HL-60 (cell line): ENCODE data around the gene PRKAR1B.

ENCODE experiments used
- DNase-seq, 2 experiments: peaks; one replicate each; pipeline ENCODE4 v3.0.0-alpha.2; 2010 to 2020; ENCODE audit warnings: low read depth in 1 of 2, low spot score in 1 of 2
- H3K27ac ChIP-seq: fragments of 250-450 bp; sonication (Bioruptor Pico); replicated peaks from 2 replicates; pipeline ENCODE4 v1.5.1; 2020; ENCODE audit warnings: mild to moderate bottlenecking, moderate library complexity
- H3K27me3 ChIP-seq: fragments of 250-450 bp; sonication (Bioruptor Pico); 2 replicates; pipeline ENCODE4 v1.5.1; 2021; ENCODE audit warnings: mild to moderate bottlenecking, moderate library complexity; ENCODE audit not compliant: insufficient read depth, poor library complexity, severe bottlenecking
- H3K4me3 ChIP-seq: replicated peaks from 2 replicates; pipeline ENCODE4 v1.5.1; 2011; ENCODE audit warnings: mild to moderate bottlenecking, control low read depth, low read length; ENCODE audit not compliant: insufficient read depth
- GABPA ChIP-seq: IDR thresholded peaks from 2 replicates; pipeline ENCODE4 v1.6.1; 2012; ENCODE audit warnings: low read depth
- POLR2AphosphoS5 ChIP-seq: IDR thresholded peaks from 2 replicates; pipeline ENCODE4 v1.6.1; 2012; ENCODE audit warnings: low read depth
- SPI1 ChIP-seq: IDR thresholded peaks from 2 replicates; pipeline ENCODE4 v1.6.1; 2012; ENCODE audit warnings: low read depth, mild to moderate bottlenecking, borderline replicate concordance
- TF ChIP-seq, protein P1 (sequence below): IDR thresholded peaks from one replicate; pipeline ENCODE4 v1.5.1; 2011; ENCODE audit warnings: low read length, control low read depth, inconsistent platforms; ENCODE audit not compliant: insufficient read depth
- TF ChIP-seq, protein P2 (sequence below): IDR thresholded peaks from 2 replicates; pipeline ENCODE4 v1.6.1; 2012; ENCODE audit warnings: low read depth; ENCODE audit not compliant: insufficient replicate concordance

PRKAR1B gene

DNA sequence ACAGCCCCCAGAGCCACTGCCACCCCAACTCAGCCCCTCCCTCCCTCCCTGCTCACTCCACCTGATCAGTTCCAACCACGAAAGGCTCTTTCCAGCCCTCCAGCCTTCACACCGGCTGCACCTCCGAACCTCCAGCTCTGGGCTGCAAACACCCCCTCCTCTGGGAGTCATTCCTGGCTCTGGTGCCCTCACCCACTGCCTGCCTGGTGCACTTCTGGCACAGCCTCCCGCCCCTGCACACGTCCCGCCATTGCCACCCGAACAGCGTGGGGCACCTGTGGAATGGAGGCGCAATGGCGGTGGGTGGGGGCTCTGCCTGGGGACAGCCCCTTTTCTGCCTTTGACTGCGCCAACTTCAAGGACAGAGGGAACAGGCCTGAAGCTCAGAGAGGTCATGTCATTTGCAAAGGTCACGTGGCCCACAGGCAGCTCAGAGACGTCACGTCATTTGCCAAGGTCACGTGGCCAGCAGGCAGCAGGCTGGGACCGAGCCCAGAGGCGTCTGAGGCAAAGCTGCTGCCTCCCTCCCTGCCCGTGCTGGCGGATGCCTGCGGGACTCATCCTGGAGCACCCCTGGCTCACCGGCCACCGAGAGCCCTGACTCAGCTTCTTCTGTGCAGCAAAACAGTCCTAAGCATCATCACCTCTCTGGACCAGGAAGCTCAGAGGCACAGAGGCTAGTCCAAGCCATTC lies 76.6 kb downstream of the PRKAR1B start:
- no peak for DNase-seq
- Histone ChIP-seq H3K27ac (no peak overlapping the region), H3K27me3 (no peaks in the 10 kb centered on the region), H3K4me3 (no peak overlapping the region)
- TF ChIP-seq SPI1, result no peak

DNA sequence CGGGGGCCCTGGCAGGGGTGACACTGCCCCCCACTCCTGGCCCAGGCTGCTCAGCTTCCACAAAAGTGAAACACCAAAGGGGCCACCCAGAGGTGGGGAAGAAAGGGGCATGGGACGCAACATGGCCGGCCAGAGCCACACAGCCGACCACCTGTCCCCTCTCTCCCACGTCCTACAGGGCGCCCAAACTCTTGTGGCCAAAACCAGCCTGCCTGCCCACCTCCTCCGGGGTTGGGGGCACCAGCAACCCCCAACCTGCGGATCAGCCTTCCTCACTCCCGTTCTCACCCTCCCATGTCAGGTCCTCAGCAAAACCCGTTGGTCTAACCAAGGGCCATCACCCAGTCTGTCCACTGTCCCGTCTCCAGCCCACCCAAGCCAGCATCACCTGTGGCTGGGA lies 80.1 kb downstream of the PRKAR1B start:
- Histone ChIP-seq H3K27ac (no peak overlapping the region), H3K27me3 (no peaks in the 10 kb centered on the region), H3K4me3 (no peak overlapping the region)
- TF ChIP-seq, protein P1, sequence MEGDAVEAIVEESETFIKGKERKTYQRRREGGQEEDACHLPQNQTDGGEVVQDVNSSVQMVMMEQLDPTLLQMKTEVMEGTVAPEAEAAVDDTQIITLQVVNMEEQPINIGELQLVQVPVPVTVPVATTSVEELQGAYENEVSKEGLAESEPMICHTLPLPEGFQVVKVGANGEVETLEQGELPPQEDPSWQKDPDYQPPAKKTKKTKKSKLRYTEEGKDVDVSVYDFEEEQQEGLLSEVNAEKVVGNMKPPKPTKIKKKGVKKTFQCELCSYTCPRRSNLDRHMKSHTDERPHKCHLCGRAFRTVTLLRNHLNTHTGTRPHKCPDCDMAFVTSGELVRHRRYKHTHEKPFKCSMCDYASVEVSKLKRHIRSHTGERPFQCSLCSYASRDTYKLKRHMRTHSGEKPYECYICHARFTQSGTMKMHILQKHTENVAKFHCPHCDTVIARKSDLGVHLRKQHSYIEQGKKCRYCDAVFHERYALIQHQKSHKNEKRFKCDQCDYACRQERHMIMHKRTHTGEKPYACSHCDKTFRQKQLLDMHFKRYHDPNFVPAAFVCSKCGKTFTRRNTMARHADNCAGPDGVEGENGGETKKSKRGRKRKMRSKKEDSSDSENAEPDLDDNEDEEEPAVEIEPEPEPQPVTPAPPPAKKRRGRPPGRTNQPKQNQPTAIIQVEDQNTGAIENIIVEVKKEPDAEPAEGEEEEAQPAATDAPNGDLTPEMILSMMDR, result no peak
- TF ChIP-seq, protein P2, sequence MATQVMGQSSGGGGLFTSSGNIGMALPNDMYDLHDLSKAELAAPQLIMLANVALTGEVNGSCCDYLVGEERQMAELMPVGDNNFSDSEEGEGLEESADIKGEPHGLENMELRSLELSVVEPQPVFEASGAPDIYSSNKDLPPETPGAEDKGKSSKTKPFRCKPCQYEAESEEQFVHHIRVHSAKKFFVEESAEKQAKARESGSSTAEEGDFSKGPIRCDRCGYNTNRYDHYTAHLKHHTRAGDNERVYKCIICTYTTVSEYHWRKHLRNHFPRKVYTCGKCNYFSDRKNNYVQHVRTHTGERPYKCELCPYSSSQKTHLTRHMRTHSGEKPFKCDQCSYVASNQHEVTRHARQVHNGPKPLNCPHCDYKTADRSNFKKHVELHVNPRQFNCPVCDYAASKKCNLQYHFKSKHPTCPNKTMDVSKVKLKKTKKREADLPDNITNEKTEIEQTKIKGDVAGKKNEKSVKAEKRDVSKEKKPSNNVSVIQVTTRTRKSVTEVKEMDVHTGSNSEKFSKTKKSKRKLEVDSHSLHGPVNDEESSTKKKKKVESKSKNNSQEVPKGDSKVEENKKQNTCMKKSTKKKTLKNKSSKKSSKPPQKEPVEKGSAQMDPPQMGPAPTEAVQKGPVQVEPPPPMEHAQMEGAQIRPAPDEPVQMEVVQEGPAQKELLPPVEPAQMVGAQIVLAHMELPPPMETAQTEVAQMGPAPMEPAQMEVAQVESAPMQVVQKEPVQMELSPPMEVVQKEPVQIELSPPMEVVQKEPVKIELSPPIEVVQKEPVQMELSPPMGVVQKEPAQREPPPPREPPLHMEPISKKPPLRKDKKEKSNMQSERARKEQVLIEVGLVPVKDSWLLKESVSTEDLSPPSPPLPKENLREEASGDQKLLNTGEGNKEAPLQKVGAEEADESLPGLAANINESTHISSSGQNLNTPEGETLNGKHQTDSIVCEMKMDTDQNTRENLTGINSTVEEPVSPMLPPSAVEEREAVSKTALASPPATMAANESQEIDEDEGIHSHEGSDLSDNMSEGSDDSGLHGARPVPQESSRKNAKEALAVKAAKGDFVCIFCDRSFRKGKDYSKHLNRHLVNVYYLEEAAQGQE, result no peak
- TF ChIP-seq GABPA (no peak), POLR2AphosphoS5 (no peak), SPI1 (no peak)
- DNase-seq, result no peak

DNA sequence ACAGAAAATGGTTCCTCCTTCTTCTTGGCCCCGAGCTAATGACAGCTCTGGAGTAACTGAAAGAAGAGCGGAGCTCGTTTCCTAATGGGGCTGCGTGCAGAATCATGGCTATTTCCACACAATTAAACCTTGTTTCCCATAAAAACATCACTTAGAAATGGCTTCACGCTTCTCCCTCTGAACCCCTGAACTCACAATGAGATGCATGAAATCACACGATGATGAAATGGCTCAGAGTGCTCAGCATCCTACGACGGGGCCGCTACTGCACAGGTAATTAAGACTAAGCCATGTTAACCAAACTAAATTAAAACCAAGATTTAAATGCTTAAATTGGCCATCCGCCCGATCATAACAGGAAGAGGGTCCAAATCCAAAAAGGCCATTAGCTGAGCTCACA lies 80.6 kb downstream of the PRKAR1B start:
- no peak for DNase-seq

DNA sequence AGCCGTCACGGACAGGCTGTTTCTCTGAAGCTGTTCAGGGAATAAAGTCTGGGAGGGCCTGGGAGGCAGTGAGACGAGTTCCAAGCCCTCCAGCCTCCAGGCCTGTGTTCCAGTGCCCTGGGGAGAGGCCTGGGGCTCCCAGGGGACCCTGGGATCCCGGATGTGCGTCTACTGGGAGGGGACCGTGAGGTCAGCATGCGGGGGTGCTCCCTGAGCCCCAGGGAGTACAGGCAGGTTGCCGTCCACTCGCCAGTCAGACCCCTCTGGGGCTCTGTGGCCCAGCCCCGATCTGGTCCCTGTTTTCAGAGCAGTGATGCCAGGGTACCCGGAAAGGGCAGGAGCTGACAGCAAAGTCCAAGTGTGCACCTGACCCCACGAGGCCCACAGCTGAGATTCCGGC lies 81.5 kb downstream of the PRKAR1B start:
- TF ChIP-seq SPI1, result no peak
- TF ChIP-seq, protein P2, result no peak
- TF ChIP-seq GABPA, result no peak
- TF ChIP-seq, protein P1, result no peak
- no peak for DNase-seq
- Histone ChIP-seq H3K27ac (no peak overlapping the region), H3K27me3 (no peaks in the 10 kb centered on the region), H3K4me3 (no peak overlapping the region)

More for the DNA sequence above, 80.6 kb downstream of the PRKAR1B start:
- Histone ChIP-seq H3K27me3 (no peaks in the 10 kb centered on the region), H3K27ac (no peak overlapping the region), H3K4me3 (no peak overlapping the region)
- TF ChIP-seq POLR2AphosphoS5, result no peak
- TF ChIP-seq, protein P2, result no peak
- TF ChIP-seq GABPA, result no peak
- no peak for TF ChIP-seq SPI1
- TF ChIP-seq, protein P1, result no peak
